Uterus (tissue), 2 donors: Measurements from ENCODE around the gene SIGLEC15.

Source experiments
- CTCF ChIP-seq, 4 experiments: fragments of 200-600 bp in 2 of 4; fragments of 450-650 bp in 2 of 4; sonication (generic) in 2 of 4; IDR thresholded peaks; one replicate each; pipeline ENCODE4 v1.5.1; 2016 to 2019; ENCODE audit warnings: antibody characterized with exemption in 4 of 4, mild to moderate bottlenecking in 2 of 4, moderate library complexity in 1 of 4
- POLR2A ChIP-seq, 2 donors: fragments of 450-650 bp; IDR thresholded peaks; one replicate each; pipeline ENCODE4 v1.6.1; 2016; ENCODE audit warnings: antibody characterized with exemption in 2 of 2, mild to moderate bottlenecking in 1 of 2, moderate library complexity in 1 of 2

GRCh38 chr18:45880876-45881558 lies 55.5 kb downstream of the SIGLEC15 start:
- no peak for TF ChIP-seq CTCF (IDR thresholded peaks at IDR 0.05)
- TF ChIP-seq POLR2A (IDR thresholded peaks at IDR 0.05) = no peak
